ENCODE data around the gene COPS7A. TPM values are rescaled to one million over a fixed set of nuclear protein-coding genes. Genes with fewer than 3 reads are reported as not detected.

The COPS7A gene
- total and polyA plus RNA-seq, 9 of the 15 experiments (the other 6 are each of a cell fraction or from before 2014, with no cell fraction given) = 12.7 to 36.0 (median 24.3) TPM

DNA sequence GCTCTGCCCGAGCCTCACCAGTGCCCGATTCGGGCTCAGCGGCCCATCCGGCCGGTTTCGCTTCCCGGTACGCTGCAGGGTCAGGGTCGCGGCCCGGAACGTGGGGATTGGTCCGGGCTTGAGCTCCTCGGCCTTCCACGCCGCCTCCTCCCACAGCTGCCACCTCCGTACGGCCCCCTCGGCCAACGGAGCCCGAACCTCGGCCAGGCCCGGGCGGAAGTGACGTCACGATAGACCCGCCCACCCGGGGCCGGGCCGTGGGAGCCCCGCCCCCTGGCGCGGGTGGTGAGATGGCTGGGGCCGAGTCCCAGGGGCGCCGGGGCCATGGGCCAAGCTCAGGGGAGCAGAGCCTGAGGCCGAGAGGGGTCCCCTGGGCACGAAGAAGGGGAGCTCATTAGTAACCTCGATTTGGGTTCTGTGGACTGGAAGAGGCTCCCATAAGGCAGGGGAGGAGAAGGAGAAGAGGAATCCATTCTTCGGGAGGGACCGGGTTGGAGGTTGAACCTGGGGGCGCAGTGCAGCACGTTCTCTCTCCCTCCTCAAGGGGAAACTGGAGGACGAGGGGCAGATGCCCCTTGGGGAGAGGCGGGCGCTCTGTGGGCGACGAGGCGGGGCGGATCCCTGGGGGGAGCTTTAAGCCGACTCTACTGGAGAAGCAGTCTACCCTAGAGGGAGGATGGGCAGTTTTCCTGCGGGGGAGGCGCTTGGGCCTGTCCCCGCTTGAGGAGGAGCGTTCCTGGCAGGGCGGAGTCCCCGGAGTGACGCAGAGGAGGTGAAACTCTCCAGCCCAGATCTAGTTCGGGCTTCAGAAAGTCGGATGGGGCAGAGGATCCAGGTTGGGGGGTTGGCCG lies 29.3 kb downstream of the COPS7A start, which contains the start of gene MLF2 (continued):
- TF ChIP-seq PKNOX1 (IDR thresholded peaks at IDR 0.05) = peak; percentile 83
- TF ChIP-seq MLX (CRISPR knock-in tag; conservative IDR thresholded peaks at IDR 0.05) = no peak
- no peak for TF ChIP-seq CBFB (CRISPR knock-in tag; IDR thresholded peaks at IDR 0.05)
- TF ChIP-seq, protein P1, sequence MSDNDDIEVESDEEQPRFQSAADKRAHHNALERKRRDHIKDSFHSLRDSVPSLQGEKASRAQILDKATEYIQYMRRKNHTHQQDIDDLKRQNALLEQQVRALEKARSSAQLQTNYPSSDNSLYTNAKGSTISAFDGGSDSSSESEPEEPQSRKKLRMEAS (CRISPR knock-in tag; IDR thresholded peaks at IDR 0.05) = no peak; the same call in 1 of the 2 replicates
- TF ChIP-seq KDM4B (IDR thresholded peaks at IDR 0.05; ENCODE audit: borderline replicate concordance in 2 of 2, low read depth in 1 of 2) = 0 out of 4 replicates have a peak, but pooled peaks of 1 of the 2 experiments have one; percentile 5
- TF ChIP-seq NCOA6 (IDR thresholded peaks at IDR 0.05) = no peak
- TF ChIP-seq FOXJ3 (CRISPR knock-in tag; IDR thresholded peaks at IDR 0.05) = no peak
- TF ChIP-seq MITF (IDR thresholded peaks at IDR 0.05) = no peak
- no peak for TF ChIP-seq ZBTB34 (CRISPR knock-in tag; IDR thresholded peaks at IDR 0.05)
- no peak for TF ChIP-seq ZNF253 (CRISPR knock-in tag; conservative IDR thresholded peaks at IDR 0.05)
- peak; percentile 79 for TF ChIP-seq NBN (IDR thresholded peaks at IDR 0.05; ENCODE audit: low read depth)
- TF ChIP-seq LEF1 (IDR thresholded peaks at IDR 0.05) = no peak
- peak; percentile 59 for TF ChIP-seq U2AF1 (optimal IDR thresholded peaks at IDR 0.05; ENCODE audit: low read depth, low read length)
- TF ChIP-seq ZNF212 (CRISPR knock-in tag; IDR thresholded peaks at IDR 0.05) = no peak
- peak; percentile 74 for TF ChIP-seq SP1 (CRISPR knock-in tag; IDR thresholded peaks at IDR 0.05)
- TF ChIP-seq ELF2 (CRISPR knock-in tag; IDR thresholded peaks at IDR 0.05) = no peak
- TF ChIP-seq SPI1 (IDR thresholded peaks at IDR 0.05; ENCODE audit: borderline replicate concordance, low read depth, low read length) = no peak
- no peak for TF ChIP-seq ZFPM2 (CRISPR knock-in tag; IDR thresholded peaks at IDR 0.05)
- no peak; the same call in 1 of the 2 replicates for TF ChIP-seq CC2D1A (IDR thresholded peaks at IDR 0.05)
- TF ChIP-seq HNRNPL (IDR thresholded peaks at IDR 0.05; ENCODE audit: low read depth, low read length) = peak; percentile 55; the same call in 1 of the 2 replicates
- no peak for TF ChIP-seq FOXO4 (CRISPR knock-in tag; IDR thresholded peaks at IDR 0.05)
- TF ChIP-seq FOXA3 (CRISPR knock-in tag; conservative IDR thresholded peaks at IDR 0.05 in 1 of 2, IDR thresholded peaks at IDR 0.05 in 1 of 2) = no peak

Data from K562 (cell line).